Activated CD4-positive, alpha-beta T cell treated with anti-CD3 and anti-CD28 coated beads, Interleukin-2, amount 10 ng/mL, durations not matched to agents 24 days and 14 days (primary cell): ENCODE results near the gene RAD51B. TPM values are rescaled to one million over a fixed set of nuclear protein-coding genes. Genes with fewer than 3 reads are reported as not detected.

Experiments used
- DNase-seq: peaks from one replicate; pipeline ENCODE4 v3.0.0; 2022
- H3K27ac Mint-ChIP-seq: one replicate; pipeline ENCODE4 v1.8.0; 2022; ENCODE audit warnings: mild to moderate bottlenecking, mixed read lengths
- H3K27me3 Mint-ChIP-seq: one replicate; pipeline ENCODE4 v1.8.0; 2022; ENCODE audit warnings: mixed read lengths
- H3K36me3 Mint-ChIP-seq: one replicate; pipeline ENCODE4 v1.8.0; 2022; ENCODE audit warnings: low read depth, mild to moderate bottlenecking, mixed read lengths
- H3K4me1 Mint-ChIP-seq: one replicate; pipeline ENCODE4 v1.8.0; 2021; ENCODE audit warnings: mixed read lengths
- H3K4me3 Mint-ChIP-seq: one replicate; pipeline ENCODE4 v1.8.0; 2022; ENCODE audit warnings: mild to moderate bottlenecking, moderate library complexity, mixed read lengths
- H3K9me3 Mint-ChIP-seq: one replicate; pipeline ENCODE4 v1.8.0; 2021; ENCODE audit warnings: mixed read lengths
- intact Hi-C: fragments of 100-400 bp; cut with micrococcal nuclease; formaldehyde crosslinking; loops from one replicate; pipeline ENCODE4 v1.15.1; 2023
- total RNA-seq: library from RNA; stranded (reverse); gene quantifications from 2 replicates; pipeline ENCODE4 v1.2.3, GENCODE V29; 2022

The RAD51B gene
- total RNA-seq, 1 donor from 2014 or later = 29.3 TPM

- Mint-ChIP-seq H3K9me3 (peaks cover 2% of the 10 kb centered on the region), H3K36me3 (no peaks in the 10 kb centered on the region), H3K4me3 (no peak overlapping the region), H3K27ac (no peak overlapping the region), H3K27me3 (no peaks in the 10 kb centered on the region), H3K4me1 (no peaks in the 10 kb centered on the region)
- intact Hi-C loops = no loop called here
- DNase-seq = no peak
Observed at GRCh38 chr14:68140806-68141205, 321.2 kb downstream of the RAD51B start.

GRCh38 chr14:68141281-68142088, 321.9 kb downstream of the RAD51B start:
- no peaks in the 10 kb centered on the region for H3K36me3 Mint-ChIP-seq
- H3K9me3 Mint-ChIP-seq = peaks cover 4% of the 10 kb centered on the region
- no peak overlapping the region for H3K4me3 Mint-ChIP-seq
- H3K27me3 Mint-ChIP-seq = no peaks in the 10 kb centered on the region
- no peak for DNase-seq
- H3K4me1 Mint-ChIP-seq = no peaks in the 10 kb centered on the region
- H3K27ac Mint-ChIP-seq = no peak overlapping the region
- intact Hi-C loops = no loop called here

- Mint-ChIP-seq H3K36me3 (peaks cover 2% of the 10 kb centered on the region), H3K4me1 (no peaks in the 10 kb centered on the region), H3K27me3 (no peaks in the 10 kb centered on the region), H3K9me3 (peaks cover 11% of the 10 kb centered on the region), H3K4me3 (no peak overlapping the region), H3K27ac (no peak overlapping the region)
- DNase-seq = no peak
- intact Hi-C loops = no loop called here
Observed at GRCh38 chr14:68143341-68143841, 323.8 kb downstream of the RAD51B start.

- no peak for DNase-seq
- Mint-ChIP-seq H3K9me3 (peaks cover 13% of the 10 kb centered on the region), H3K4me1 (no peaks in the 10 kb centered on the region), H3K27ac (no peak overlapping the region), H3K27me3 (no peaks in the 10 kb centered on the region), H3K36me3 (peaks cover 2% of the 10 kb centered on the region), H3K4me3 (no peak overlapping the region)
- intact Hi-C loops = no loop called here
Observed at GRCh38 chr14:68144051-68144681, 324.6 kb downstream of the RAD51B start.

GRCh38 chr14:68145036-68145435, 325.5 kb downstream of the RAD51B start:
- Mint-ChIP-seq H3K27ac (no peak overlapping the region), H3K4me3 (no peak overlapping the region), H3K9me3 (peaks cover 13% of the 10 kb centered on the region), H3K36me3 (peaks cover 2% of the 10 kb centered on the region), H3K27me3 (no peaks in the 10 kb centered on the region), H3K4me1 (no peaks in the 10 kb centered on the region)
- DNase-seq = no peak
- intact Hi-C loops = no loop called here

GRCh38 chr14:68145539-68145938, 326.0 kb downstream of the RAD51B start:
- no peak for DNase-seq
- H3K4me3 Mint-ChIP-seq = no peak overlapping the region
- peaks cover 2% of the 10 kb centered on the region for H3K36me3 Mint-ChIP-seq
- no peaks in the 10 kb centered on the region for H3K4me1 Mint-ChIP-seq
- intact Hi-C loops = no loop called here
- H3K27me3 Mint-ChIP-seq = no peaks in the 10 kb centered on the region
- peaks cover 15% of the 10 kb centered on the region for H3K9me3 Mint-ChIP-seq
- no peak overlapping the region for H3K27ac Mint-ChIP-seq

- Mint-ChIP-seq H3K4me3 (no peak overlapping the region), H3K27me3 (no peaks in the 10 kb centered on the region), H3K27ac (no peak overlapping the region), H3K9me3 (peaks cover 20% of the 10 kb centered on the region), H3K4me1 (no peaks in the 10 kb centered on the region), H3K36me3 (peaks cover 2% of the 10 kb centered on the region)
- no peak for DNase-seq
- intact Hi-C loops = no loop called here
Observed at GRCh38 chr14:68146818-68147217, 327.2 kb downstream of the RAD51B start.

GRCh38 chr14:68147303-68147702, 327.7 kb downstream of the RAD51B start:
- Mint-ChIP-seq H3K27ac (no peak overlapping the region), H3K9me3 (peaks cover 22% of the 10 kb centered on the region), H3K36me3 (peaks cover 2% of the 10 kb centered on the region), H3K4me3 (no peak overlapping the region), H3K27me3 (no peaks in the 10 kb centered on the region), H3K4me1 (no peaks in the 10 kb centered on the region)
- intact Hi-C loops = no loop called here
- no peak for DNase-seq

- Mint-ChIP-seq H3K4me3 (no peak overlapping the region), H3K4me1 (no peaks in the 10 kb centered on the region), H3K27ac (no peak overlapping the region), H3K9me3 (peaks cover 27% of the 10 kb centered on the region), H3K27me3 (no peaks in the 10 kb centered on the region), H3K36me3 (peaks cover 2% of the 10 kb centered on the region)
- no peak for DNase-seq
- intact Hi-C loops = no loop called here
Observed at GRCh38 chr14:68148276-68148675, 328.7 kb downstream of the RAD51B start.

- H3K27me3 Mint-ChIP-seq = no peaks in the 10 kb centered on the region
Observed at GRCh38 chr14:68148763-68149162, 329.2 kb downstream of the RAD51B start.

GRCh38 chr14:68153275-68153674, 333.7 kb downstream of the RAD51B start:
- no peak overlapping the region for H3K4me3 Mint-ChIP-seq
- peaks cover 26% of the 10 kb centered on the region for H3K9me3 Mint-ChIP-seq
- H3K27me3 Mint-ChIP-seq = no peaks in the 10 kb centered on the region
- no peak for DNase-seq
- intact Hi-C loops = no loop called here
- H3K4me1 Mint-ChIP-seq = no peaks in the 10 kb centered on the region
- no peaks in the 10 kb centered on the region for H3K36me3 Mint-ChIP-seq
- no peak overlapping the region for H3K27ac Mint-ChIP-seq

More at GRCh38 chr14:68148763-68149162, 329.2 kb downstream of the RAD51B start:
- H3K4me3 Mint-ChIP-seq = no peak overlapping the region
- intact Hi-C loops = no loop called here
- peaks cover 2% of the 10 kb centered on the region for H3K36me3 Mint-ChIP-seq
- peaks cover 27% of the 10 kb centered on the region for H3K9me3 Mint-ChIP-seq
- DNase-seq = no peak
- H3K4me1 Mint-ChIP-seq = no peaks in the 10 kb centered on the region
- H3K27ac Mint-ChIP-seq = no peak overlapping the region

GRCh38 chr14:68154275-68154674, 334.7 kb downstream of the RAD51B start:
- Mint-ChIP-seq H3K4me1 (no peaks in the 10 kb centered on the region), H3K9me3 (peaks cover 22% of the 10 kb centered on the region), H3K36me3 (no peaks in the 10 kb centered on the region), H3K27ac (no peak overlapping the region), H3K4me3 (no peak overlapping the region), H3K27me3 (no peaks in the 10 kb centered on the region)
- intact Hi-C loops = no loop called here
- DNase-seq = no peak

- H3K4me3 Mint-ChIP-seq = no peak overlapping the region
- no peaks in the 10 kb centered on the region for H3K36me3 Mint-ChIP-seq
- H3K4me1 Mint-ChIP-seq = no peaks in the 10 kb centered on the region
- no peak overlapping the region for H3K27ac Mint-ChIP-seq
- no peaks in the 10 kb centered on the region for H3K27me3 Mint-ChIP-seq
- intact Hi-C loops = no loop called here
- H3K9me3 Mint-ChIP-seq = peaks cover 8% of the 10 kb centered on the region
- no peak for DNase-seq
Observed at GRCh38 chr14:68157971-68158371, 338.4 kb downstream of the RAD51B start.

- no peak overlapping the region for H3K27ac Mint-ChIP-seq
- no peaks in the 10 kb centered on the region for H3K36me3 Mint-ChIP-seq
- no peak overlapping the region for H3K4me3 Mint-ChIP-seq
- peaks cover 8% of the 10 kb centered on the region for H3K9me3 Mint-ChIP-seq
- no peak for DNase-seq
- no peaks in the 10 kb centered on the region for H3K27me3 Mint-ChIP-seq
- H3K4me1 Mint-ChIP-seq = no peaks in the 10 kb centered on the region
- intact Hi-C loops = no loop called here
Observed at GRCh38 chr14:68158640-68159039, 339.1 kb downstream of the RAD51B start.
